ENCODE results near the gene RAB9B.

Gene RAB9B

GRCh38 chrX:103861200-103861599, 29.1 kb upstream of the RAB9B start:
- H3K4me3 ChIP-seq (replicated peaks; ENCODE audit: low read depth, low read length), result no peak overlapping the region
- no peak for DNase-seq (ENCODE audit: extremely low read depth, low read depth)
- TF ChIP-seq, protein P1, sequence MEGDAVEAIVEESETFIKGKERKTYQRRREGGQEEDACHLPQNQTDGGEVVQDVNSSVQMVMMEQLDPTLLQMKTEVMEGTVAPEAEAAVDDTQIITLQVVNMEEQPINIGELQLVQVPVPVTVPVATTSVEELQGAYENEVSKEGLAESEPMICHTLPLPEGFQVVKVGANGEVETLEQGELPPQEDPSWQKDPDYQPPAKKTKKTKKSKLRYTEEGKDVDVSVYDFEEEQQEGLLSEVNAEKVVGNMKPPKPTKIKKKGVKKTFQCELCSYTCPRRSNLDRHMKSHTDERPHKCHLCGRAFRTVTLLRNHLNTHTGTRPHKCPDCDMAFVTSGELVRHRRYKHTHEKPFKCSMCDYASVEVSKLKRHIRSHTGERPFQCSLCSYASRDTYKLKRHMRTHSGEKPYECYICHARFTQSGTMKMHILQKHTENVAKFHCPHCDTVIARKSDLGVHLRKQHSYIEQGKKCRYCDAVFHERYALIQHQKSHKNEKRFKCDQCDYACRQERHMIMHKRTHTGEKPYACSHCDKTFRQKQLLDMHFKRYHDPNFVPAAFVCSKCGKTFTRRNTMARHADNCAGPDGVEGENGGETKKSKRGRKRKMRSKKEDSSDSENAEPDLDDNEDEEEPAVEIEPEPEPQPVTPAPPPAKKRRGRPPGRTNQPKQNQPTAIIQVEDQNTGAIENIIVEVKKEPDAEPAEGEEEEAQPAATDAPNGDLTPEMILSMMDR (IDR thresholded peaks at IDR 0.05; ENCODE audit: low read depth, low read length, missing control alignments), result no peak

- TF ChIP-seq, protein P1 (IDR thresholded peaks at IDR 0.05; ENCODE audit: low read depth, low read length, missing control alignments), result no peak
- H3K4me3 ChIP-seq (replicated peaks; ENCODE audit: low read depth, low read length), result no peak overlapping the region
- no peak for DNase-seq (ENCODE audit: extremely low read depth, low read depth)
Measured at GRCh38 chrX:103849558-103849957, 17.5 kb upstream of the RAB9B start.

DNA sequence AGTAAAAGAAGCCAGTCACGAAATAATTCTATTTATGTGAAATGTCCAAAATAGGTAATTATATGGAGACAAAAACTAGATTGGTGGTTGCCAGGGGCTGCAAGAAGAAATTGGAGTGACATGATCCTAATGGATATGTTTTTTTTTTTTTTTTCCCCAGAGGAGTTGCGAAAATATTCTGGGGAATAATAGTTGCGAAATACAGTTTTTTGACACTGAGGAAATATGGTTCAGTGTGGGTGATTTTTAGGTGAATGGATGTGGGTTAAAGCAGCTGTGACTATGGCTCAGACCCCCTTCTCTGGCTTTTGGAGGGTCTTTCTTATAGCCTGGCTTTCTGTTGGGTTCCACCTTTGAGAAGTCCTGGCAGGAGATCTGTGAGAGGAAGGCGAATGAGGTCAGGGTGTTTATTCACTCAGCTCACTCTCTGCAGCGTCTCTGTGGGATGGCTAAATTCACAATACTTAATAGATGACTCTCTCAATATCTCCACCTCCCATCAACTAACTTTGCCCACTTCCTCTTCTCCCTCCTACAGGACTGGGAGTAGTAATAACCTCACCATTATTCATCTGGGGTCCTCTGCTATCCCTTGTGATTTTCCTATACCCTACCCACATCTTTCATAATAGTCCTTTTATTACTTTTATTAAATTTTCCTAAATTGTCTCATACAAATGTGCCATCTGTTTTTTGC, 15.3 kb upstream of the RAB9B start:
- TF ChIP-seq, protein P1 (IDR thresholded peaks at IDR 0.05; ENCODE audit: low read depth, low read length, missing control alignments), result no peak
- no peak for DNase-seq (ENCODE audit: extremely low read depth, low read depth)
- no peak overlapping the region for H3K4me3 ChIP-seq (replicated peaks; ENCODE audit: low read depth, low read length)

- H3K4me3 ChIP-seq (replicated peaks; ENCODE audit: low read depth, low read length), result no peak overlapping the region
- no peak for DNase-seq (ENCODE audit: extremely low read depth, low read depth)
- TF ChIP-seq, protein P1 (IDR thresholded peaks at IDR 0.05; ENCODE audit: low read depth, low read length, missing control alignments), result no peak
Measured at GRCh38 chrX:103846386-103846785, 14.3 kb upstream of the RAB9B start.

GRCh38 chrX:103845165-103845653, 13.2 kb upstream of the RAB9B start:
- peak; percentile 22 for DNase-seq (ENCODE audit: extremely low read depth, low read depth)
- no peak overlapping the region for H3K4me3 ChIP-seq (replicated peaks; ENCODE audit: low read depth, low read length)
- TF ChIP-seq, protein P1 (IDR thresholded peaks at IDR 0.05; ENCODE audit: low read depth, low read length, missing control alignments), result peak; percentile 56

DNA sequence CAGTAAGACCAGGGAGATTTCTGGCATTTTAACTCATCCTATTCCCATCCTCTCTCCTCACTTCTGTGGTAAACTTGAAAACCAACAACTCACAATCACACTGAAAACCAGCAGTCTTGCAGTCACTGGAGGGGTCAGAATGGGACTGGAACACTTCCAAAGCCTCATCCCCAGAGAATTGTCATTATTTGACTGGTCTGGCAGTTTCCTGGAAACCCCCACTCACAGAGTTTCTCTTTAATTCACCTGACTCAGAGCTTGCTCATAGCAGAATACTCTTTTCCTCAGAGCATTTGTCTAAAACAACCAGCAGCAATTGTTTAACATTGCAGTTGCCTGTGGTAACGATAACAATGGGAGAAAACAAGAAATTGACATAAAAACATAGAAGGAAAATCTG, 7.3 kb upstream of the RAB9B start:
- TF ChIP-seq, protein P1 (IDR thresholded peaks at IDR 0.05; ENCODE audit: low read depth, low read length, missing control alignments), result no peak
- no peak for DNase-seq (ENCODE audit: extremely low read depth, low read depth)
- H3K4me3 ChIP-seq (replicated peaks; ENCODE audit: low read depth, low read length), result no peak overlapping the region

Data from HFF-Myc (cell line).